NT2/D1 (cell line): ENCODE data around the gene FRY.

Source experiments
- DNase-seq: peaks from one replicate; pipeline ENCODE4 v3.0.0-alpha.2; 2011; ENCODE audit warnings: low read depth, low spot score
- H3K27me3 ChIP-seq: 2 replicates; pipeline ENCODE4 v1.6.0; 2011; ENCODE audit warnings: mild to moderate bottlenecking; ENCODE audit not compliant: insufficient read length, insufficient read depth
- H3K36me3 ChIP-seq: 2 replicates; pipeline ENCODE4 v1.6.1; 2011; ENCODE audit warnings: mild to moderate bottlenecking, low read length, mixed read lengths; ENCODE audit not compliant: insufficient read depth, insufficient read length
- H3K4me1 ChIP-seq: 2 replicates; pipeline ENCODE4 v1.5.1; 2011; ENCODE audit not compliant: insufficient read depth, insufficient read length
- H3K4me3 ChIP-seq: 2 replicates; pipeline ENCODE4 v1.5.1; 2011; ENCODE audit warnings: low read depth; ENCODE audit not compliant: insufficient read length
- H3K9ac ChIP-seq: 2 replicates; pipeline ENCODE4 v1.6.0; 2011; ENCODE audit warnings: low read depth; ENCODE audit not compliant: insufficient read length
- H3K9me3 ChIP-seq: 2 replicates; pipeline ENCODE4 v1.5.1; 2011; ENCODE audit warnings: mild to moderate bottlenecking, low read length; ENCODE audit not compliant: insufficient read depth
- SUZ12 ChIP-seq: IDR thresholded peaks from 2 replicates; pipeline ENCODE4 v1.6.1; 2011; ENCODE audit not compliant: insufficient read length, insufficient read depth; ENCODE audit errors: extremely low read depth
- YY1 ChIP-seq: IDR thresholded peaks from 2 replicates; pipeline ENCODE4 v1.6.1; 2011; ENCODE audit not compliant: insufficient read length, insufficient read depth
- ZNF274 ChIP-seq: IDR thresholded peaks from 2 replicates; pipeline ENCODE4 v1.6.1; 2011; ENCODE audit warnings: mild to moderate bottlenecking, low read depth, low read length

FRY gene

DNA sequence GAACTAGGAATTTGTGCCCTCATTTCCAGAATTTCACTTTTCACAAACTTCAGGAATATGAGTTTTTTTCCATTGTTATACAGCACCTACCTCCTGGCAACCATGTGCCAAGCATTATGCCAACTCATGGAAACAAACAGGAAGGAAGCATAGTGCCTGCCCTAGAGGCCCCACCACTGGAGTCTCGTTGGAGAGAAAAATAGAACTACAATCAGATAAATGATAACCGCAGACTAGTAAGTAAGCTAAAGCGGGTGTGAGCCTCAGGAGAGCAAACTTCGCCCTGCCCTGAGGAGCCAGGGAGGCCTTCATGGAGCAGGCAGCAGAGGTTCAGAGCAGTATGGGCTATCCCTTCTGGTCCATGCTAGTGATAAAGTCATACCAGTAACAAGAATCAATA, 75.9 kb downstream of the FRY start:
- DNase-seq, result no peak
- no peaks in the 10 kb centered on the region for H3K27me3 ChIP-seq
- no peak for TF ChIP-seq ZNF274
- TF ChIP-seq SUZ12, result no peak
- TF ChIP-seq YY1, result no peak

DNA sequence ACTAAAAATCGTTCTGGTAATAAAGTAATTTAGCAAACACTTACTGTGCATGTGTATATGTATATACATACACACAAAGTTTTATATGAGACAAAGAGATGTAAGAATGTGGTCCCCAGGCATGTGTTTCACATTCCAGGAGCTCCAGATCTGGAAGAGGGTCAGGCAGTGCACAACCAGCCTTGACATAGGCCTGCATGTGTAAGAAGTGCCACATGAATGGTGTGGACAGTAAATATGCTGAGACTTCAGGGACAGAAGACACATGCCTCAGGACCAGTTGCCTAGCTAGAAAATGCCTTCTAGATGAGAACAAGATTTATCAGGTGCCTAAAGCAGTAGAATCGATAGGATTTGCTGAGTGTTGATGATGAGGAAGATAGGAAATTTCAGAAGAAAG, 76.4 kb downstream of the FRY start:
- Histone ChIP-seq H3K27me3 (no peaks in the 10 kb centered on the region), H3K4me3 (no peak overlapping the region), H3K9ac (no peak overlapping the region), H3K4me1 (no peaks in the 10 kb centered on the region), H3K9me3 (no peaks in the 10 kb centered on the region), H3K36me3 (no peaks in the 10 kb centered on the region)
- TF ChIP-seq YY1 (no peak), SUZ12 (no peak), ZNF274 (no peak)
- DNase-seq, result no peak

More for the DNA sequence above, 75.9 kb downstream of the FRY start:
- Histone ChIP-seq H3K9me3 (no peaks in the 10 kb centered on the region), H3K9ac (no peak overlapping the region), H3K4me3 (no peak overlapping the region), H3K36me3 (no peaks in the 10 kb centered on the region), H3K4me1 (no peaks in the 10 kb centered on the region)

DNA sequence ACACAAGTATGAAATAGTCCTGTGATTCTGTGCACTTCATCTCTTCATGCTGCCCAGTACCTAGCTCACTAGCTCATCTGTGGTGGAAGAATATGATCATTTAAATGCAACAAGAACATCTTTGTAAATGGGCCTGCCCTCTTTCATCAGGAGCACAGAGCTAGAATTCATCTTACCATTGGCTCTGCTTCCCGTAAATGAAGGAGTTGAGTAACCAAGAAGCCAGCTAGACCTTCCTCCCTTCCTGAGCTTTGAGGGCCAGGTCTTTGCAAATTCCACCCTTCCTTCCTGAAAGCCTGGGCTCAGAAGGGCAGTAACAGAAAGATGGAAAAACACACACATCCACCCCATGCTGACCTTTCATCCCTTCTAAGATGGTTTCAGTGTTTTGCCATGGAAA, 82.0 kb downstream of the FRY start:
- no peak overlapping the region for H3K9ac ChIP-seq
- no peaks in the 10 kb centered on the region for H3K9me3 ChIP-seq
- TF ChIP-seq ZNF274, result no peak
- TF ChIP-seq YY1, result no peak
- TF ChIP-seq SUZ12, result no peak
- no peaks in the 10 kb centered on the region for H3K4me1 ChIP-seq
- H3K4me3 ChIP-seq, result no peak overlapping the region
- H3K36me3 ChIP-seq, result no peaks in the 10 kb centered on the region
- no peak for DNase-seq
- no peaks in the 10 kb centered on the region for H3K27me3 ChIP-seq

- Histone ChIP-seq H3K4me1 (no peaks in the 10 kb centered on the region), H3K4me3 (no peak overlapping the region), H3K9ac (no peak overlapping the region), H3K9me3 (no peaks in the 10 kb centered on the region), H3K27me3 (no peaks in the 10 kb centered on the region), H3K36me3 (no peaks in the 10 kb centered on the region)
- no peak for DNase-seq
- TF ChIP-seq YY1 (no peak), SUZ12 (no peak), ZNF274 (no peak)
Measured at GRCh38 chr13:32114284-32114950, 82.8 kb downstream of the FRY start.

DNA sequence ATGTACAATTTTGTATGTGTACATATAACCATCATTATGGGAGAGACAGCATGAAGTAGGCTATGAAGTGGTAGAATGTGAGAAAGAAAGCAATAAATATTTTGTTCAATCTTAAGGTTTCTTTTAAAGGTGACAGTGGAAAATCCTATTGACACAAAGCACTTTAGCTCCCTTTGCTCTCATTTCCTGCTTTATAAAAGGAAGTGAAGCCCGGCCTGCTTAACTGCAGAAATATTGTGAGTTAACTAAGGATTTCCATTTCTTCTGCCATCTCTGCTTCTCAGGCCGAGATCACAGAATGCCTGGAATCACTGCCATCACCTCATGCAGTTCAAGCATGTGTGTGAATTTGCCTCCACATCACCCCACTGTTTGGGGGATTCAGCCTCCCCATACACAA, 83.5 kb downstream of the FRY start:
- Histone ChIP-seq H3K9me3 (no peaks in the 10 kb centered on the region), H3K4me1 (no peaks in the 10 kb centered on the region), H3K36me3 (no peaks in the 10 kb centered on the region), H3K27me3 (no peaks in the 10 kb centered on the region), H3K9ac (no peak overlapping the region), H3K4me3 (no peak overlapping the region)
- TF ChIP-seq YY1, result no peak
- TF ChIP-seq SUZ12, result no peak
- TF ChIP-seq ZNF274, result no peak
- DNase-seq, result no peak

GRCh38 chr13:32116210-32116609, 84.6 kb downstream of the FRY start:
- no peaks in the 10 kb centered on the region for H3K27me3 ChIP-seq
- TF ChIP-seq SUZ12 (no peak), ZNF274 (no peak), YY1 (no peak)
- no peaks in the 10 kb centered on the region for H3K36me3 ChIP-seq
- no peak for DNase-seq
- H3K4me3 ChIP-seq, result no peak overlapping the region
- H3K4me1 ChIP-seq, result no peaks in the 10 kb centered on the region
- no peaks in the 10 kb centered on the region for H3K9me3 ChIP-seq
- H3K9ac ChIP-seq, result no peak overlapping the region

DNA sequence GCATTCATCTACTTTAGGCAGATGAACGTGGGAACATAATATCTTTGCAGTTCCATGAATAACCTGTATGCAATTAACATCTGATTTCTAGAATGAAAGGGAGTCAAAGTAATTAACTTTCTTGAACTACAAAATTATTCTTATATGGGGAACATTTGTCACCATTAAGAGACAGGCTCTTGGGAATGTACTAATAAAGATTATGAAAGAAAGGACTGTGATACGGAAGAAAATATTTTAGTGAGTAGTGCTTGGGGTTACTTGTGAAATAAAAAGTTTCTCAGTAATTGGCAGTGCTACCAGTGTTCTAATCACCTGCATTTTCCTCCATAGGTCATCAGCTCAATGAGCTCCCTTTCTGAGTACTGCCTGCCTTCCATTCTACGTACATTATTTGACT, 85.4 kb downstream of the FRY start:
- Histone ChIP-seq H3K9me3 (no peaks in the 10 kb centered on the region), H3K36me3 (no peaks in the 10 kb centered on the region), H3K9ac (no peak overlapping the region), H3K4me1 (no peaks in the 10 kb centered on the region), H3K4me3 (no peak overlapping the region), H3K27me3 (no peaks in the 10 kb centered on the region)
- TF ChIP-seq SUZ12 (no peak), ZNF274 (no peak), YY1 (no peak)
- no peak for DNase-seq
